SU-DHL-6 (cell line): Measurements from ENCODE around the gene CLSTN2.

Source experiments
- H2AFZ ChIP-seq: fragments of 200-600 bp; sonication (generic); 2 replicates; pipeline ENCODE4 v1.6.1; 2014; ENCODE audit warnings: low read depth, mild to moderate bottlenecking, moderate library complexity, mixed read lengths, antibody characterized with exemption, low read length; ENCODE audit not compliant: severe bottlenecking
- H3F3A ChIP-seq: fragments of 200-600 bp; shearing (Covaris generic); 2 replicates; pipeline ENCODE4 v1.6.0; 2016; ENCODE audit warnings: antibody characterized with exemption, mild to moderate bottlenecking; ENCODE audit not compliant: insufficient read depth
- H3K27ac ChIP-seq: fragments of 200-600 bp; sonication (generic); 2 replicates; pipeline ENCODE4 v1.5.1; 2016; ENCODE audit warnings: low read depth, mild to moderate bottlenecking, low read length, moderate library complexity, mixed read lengths
- H3K27me3 ChIP-seq: fragments of 200-600 bp; sonication (generic), shearing (Covaris generic); 2 replicates; pipeline ENCODE4 v1.6.0; 2014; ENCODE audit warnings: mild to moderate bottlenecking, low read length
- H3K36me3 ChIP-seq: fragments of 200-600 bp; sonication (generic); 2 replicates; pipeline ENCODE4 v1.6.1; 2014; ENCODE audit warnings: mild to moderate bottlenecking, low read length, mixed read lengths
- H3K4me2 ChIP-seq: fragments of 300-600, 200-600 bp; shearing (Covaris generic), sonication (generic); 2 replicates; pipeline ENCODE4 v1.6.0; 2014; ENCODE audit warnings: low read length, low read depth, mild to moderate bottlenecking; ENCODE audit not compliant: poor library complexity, severe bottlenecking
- H3K4me3 ChIP-seq: fragments of 200-600 bp; sonication (generic); 2 replicates; pipeline ENCODE4 v1.5.1; 2014; ENCODE audit warnings: antibody characterized with exemption, low read length, mild to moderate bottlenecking, mixed read lengths; ENCODE audit not compliant: insufficient read depth, poor library complexity, severe bottlenecking
- H3K79me2 ChIP-seq: fragments of 200-600 bp; sonication (generic); 2 replicates; pipeline ENCODE4 v1.6.1; 2014; ENCODE audit warnings: mild to moderate bottlenecking, low read length, moderate library complexity; ENCODE audit not compliant: insufficient read depth
- H3K9ac ChIP-seq: fragments of 200-600 bp; sonication (generic); 2 replicates; pipeline ENCODE4 v1.7.0; 2014; ENCODE audit warnings: mild to moderate bottlenecking, low read length
- H3K9me2 ChIP-seq: fragments of 200-600 bp; sonication (generic); replicated peaks from 2 replicates; pipeline ENCODE4 v1.6.1; 2014; ENCODE audit warnings: low read length; ENCODE audit not compliant: insufficient read depth
- H3K9me3 ChIP-seq: fragments of 200-600 bp; sonication (generic); 2 replicates; pipeline ENCODE4 v1.6.1; 2014; ENCODE audit warnings: low read length, mixed read lengths; ENCODE audit not compliant: insufficient read depth
- H4K20me1 ChIP-seq: fragments of 200-600 bp; sonication (generic); 2 replicates; pipeline ENCODE4 v1.6.1; 2014; ENCODE audit warnings: low read depth, mild to moderate bottlenecking, antibody characterized with exemption, low read length, moderate library complexity, mixed read lengths
- EZH2phosphoT487 ChIP-seq: fragments of 200-600 bp; sonication (generic), shearing (Covaris generic); conservative IDR thresholded peaks from 2 replicates; pipeline ENCODE4 v1.6.1; 2018; ENCODE audit warnings: mild to moderate bottlenecking, antibody characterized with exemption, low read length, moderate library complexity, mixed read lengths
- TF ChIP-seq, protein P1 (sequence below): fragments of 200-600 bp; sonication (generic); IDR thresholded peaks from one replicate; pipeline ENCODE4 v1.5.1; 2017; ENCODE audit warnings: antibody characterized with exemption, mild to moderate bottlenecking, low read length, moderate library complexity; ENCODE audit not compliant: insufficient read depth, poor library complexity, severe bottlenecking

The CLSTN2 gene

GRCh38 chr3:140355481-140355880, 420.5 kb downstream of the CLSTN2 start:
- Histone ChIP-seq H3K4me3 (no peak overlapping the region), H3K27ac (no peak overlapping the region), H3K9me3 (no peaks in the 10 kb centered on the region), H3K9me2 (no peaks in the 10 kb centered on the region), H4K20me1 (no peaks in the 10 kb centered on the region), H3K9ac (no peak overlapping the region), H2AFZ (no peak overlapping the region), H3K79me2 (no peaks in the 10 kb centered on the region), H3K4me2 (no peak overlapping the region), H3F3A (no peaks in the 10 kb centered on the region), H3K27me3 (no peaks in the 10 kb centered on the region), H3K36me3 (no peaks in the 10 kb centered on the region)
- TF ChIP-seq, protein P1, sequence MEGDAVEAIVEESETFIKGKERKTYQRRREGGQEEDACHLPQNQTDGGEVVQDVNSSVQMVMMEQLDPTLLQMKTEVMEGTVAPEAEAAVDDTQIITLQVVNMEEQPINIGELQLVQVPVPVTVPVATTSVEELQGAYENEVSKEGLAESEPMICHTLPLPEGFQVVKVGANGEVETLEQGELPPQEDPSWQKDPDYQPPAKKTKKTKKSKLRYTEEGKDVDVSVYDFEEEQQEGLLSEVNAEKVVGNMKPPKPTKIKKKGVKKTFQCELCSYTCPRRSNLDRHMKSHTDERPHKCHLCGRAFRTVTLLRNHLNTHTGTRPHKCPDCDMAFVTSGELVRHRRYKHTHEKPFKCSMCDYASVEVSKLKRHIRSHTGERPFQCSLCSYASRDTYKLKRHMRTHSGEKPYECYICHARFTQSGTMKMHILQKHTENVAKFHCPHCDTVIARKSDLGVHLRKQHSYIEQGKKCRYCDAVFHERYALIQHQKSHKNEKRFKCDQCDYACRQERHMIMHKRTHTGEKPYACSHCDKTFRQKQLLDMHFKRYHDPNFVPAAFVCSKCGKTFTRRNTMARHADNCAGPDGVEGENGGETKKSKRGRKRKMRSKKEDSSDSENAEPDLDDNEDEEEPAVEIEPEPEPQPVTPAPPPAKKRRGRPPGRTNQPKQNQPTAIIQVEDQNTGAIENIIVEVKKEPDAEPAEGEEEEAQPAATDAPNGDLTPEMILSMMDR = no peak
- TF ChIP-seq EZH2phosphoT487 = no peak

DNA sequence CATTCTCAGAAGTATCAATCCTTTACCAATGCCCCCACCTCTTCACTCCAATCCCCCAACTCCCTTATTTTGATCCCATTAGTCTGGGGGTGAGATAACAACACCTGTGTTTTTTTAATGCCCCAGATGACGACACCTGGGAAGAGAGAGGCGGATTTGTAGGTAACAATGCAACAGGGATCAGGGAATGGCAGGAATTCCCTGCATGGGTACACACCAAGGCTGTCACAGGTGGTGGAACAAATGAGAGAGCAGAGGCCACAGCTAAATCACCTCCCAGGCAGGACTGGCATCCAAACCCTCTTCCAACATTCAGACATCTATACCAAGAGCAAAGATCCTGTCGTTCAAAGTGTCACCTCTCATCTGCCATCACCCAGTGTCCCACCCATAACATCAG, 423.7 kb downstream of the CLSTN2 start:
- Histone ChIP-seq H3K36me3 (no peaks in the 10 kb centered on the region), H3K9me3 (no peaks in the 10 kb centered on the region), H2AFZ (no peak overlapping the region), H3F3A (no peaks in the 10 kb centered on the region), H3K9me2 (no peaks in the 10 kb centered on the region), H3K79me2 (no peaks in the 10 kb centered on the region), H3K27ac (no peak overlapping the region), H3K4me2 (no peak overlapping the region), H3K4me3 (no peak overlapping the region), H3K27me3 (no peaks in the 10 kb centered on the region), H4K20me1 (no peaks in the 10 kb centered on the region), H3K9ac (no peak overlapping the region)
- TF ChIP-seq, protein P1 = no peak

DNA sequence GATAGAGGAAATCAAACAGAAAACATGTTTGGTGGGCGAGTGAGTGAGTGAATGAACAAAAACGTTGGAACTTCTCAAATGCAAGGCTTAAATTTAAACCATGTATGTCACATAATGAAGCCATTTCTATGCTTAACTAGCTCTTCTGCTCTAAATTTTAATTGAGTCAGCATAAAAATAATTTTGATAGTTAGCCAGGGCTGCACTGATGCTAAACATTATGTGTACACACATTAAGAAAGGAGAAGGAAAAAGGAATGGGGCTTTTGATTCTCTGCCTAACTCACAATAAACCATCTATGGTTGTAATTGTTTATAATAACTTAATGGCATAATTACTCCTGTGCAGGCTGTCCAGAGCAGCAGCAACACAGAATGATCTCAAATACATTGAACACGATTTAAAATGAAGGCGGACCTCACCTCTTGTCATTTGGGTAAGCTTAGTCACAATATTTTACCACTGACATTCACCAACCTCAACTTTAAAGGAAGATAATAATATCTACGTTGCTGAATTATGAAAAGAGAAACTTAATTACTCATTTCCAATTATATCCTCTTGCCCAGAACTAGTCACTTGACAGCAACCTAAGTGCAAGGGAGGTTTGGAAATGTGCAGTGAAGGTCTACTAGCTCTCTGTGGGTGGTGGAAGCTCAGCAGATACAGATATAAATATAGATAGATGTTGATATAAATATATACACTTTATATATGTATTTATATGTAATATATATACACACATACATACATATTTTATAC, 424.4 kb downstream of the CLSTN2 start:
- Histone ChIP-seq H2AFZ (no peak overlapping the region), H3K27ac (no peak overlapping the region), H4K20me1 (no peaks in the 10 kb centered on the region), H3K9ac (no peak overlapping the region), H3F3A (no peaks in the 10 kb centered on the region), H3K79me2 (no peaks in the 10 kb centered on the region), H3K9me3 (no peaks in the 10 kb centered on the region), H3K9me2 (no peaks in the 10 kb centered on the region), H3K36me3 (no peaks in the 10 kb centered on the region), H3K27me3 (no peaks in the 10 kb centered on the region), H3K4me2 (no peak overlapping the region), H3K4me3 (no peak overlapping the region)
- TF ChIP-seq EZH2phosphoT487 = no peak
- TF ChIP-seq, protein P1 = no peak
